GM19193 (cell line): ENCODE data around the gene SLC6A12.

Experiments used
- POLR2A ChIP-seq: IDR thresholded peaks from 4 replicates; pipeline ENCODE4 v1.6.1; 2011; ENCODE audit not compliant: insufficient read depth, insufficient read length; ENCODE audit errors: extremely low read depth

Gene SLC6A12

GRCh38 chr12:214003-214741 is at the start of gene SLC6A12:
TSS of gene SLC6A12 (minus strand) at chr12:214157. CDS start at chr12:209986, 4,171 bp downstream.
- no peak for TF ChIP-seq POLR2A

GRCh38 chr12:263574-263973 is 49.6 kb upstream of the SLC6A12 start:
- no peak for TF ChIP-seq POLR2A

- TF ChIP-seq POLR2A = no peak
These were observed 48.9 kb upstream of the SLC6A12 start, which contains the start of gene SLC6A13 for GRCh38 chr12:262817-263216. TSS of gene SLC6A13 (minus strand) at chr12:262836. CDS start at chr12:260052, 2,784 bp downstream.

- TF ChIP-seq POLR2A = no peak
These were observed 48.2 kb upstream of the SLC6A12 start for GRCh38 chr12:262113-262512.

- no peak for TF ChIP-seq POLR2A
These were observed 43.8 kb upstream of the SLC6A12 start for GRCh38 chr12:257521-258321.

GRCh38 chr12:256958-257357 is 43.0 kb upstream of the SLC6A12 start:
- no peak for TF ChIP-seq POLR2A

- TF ChIP-seq POLR2A = no peak
These were observed 42.3 kb upstream of the SLC6A12 start for GRCh38 chr12:256225-256624.

GRCh38 chr12:254912-255311 is 41.0 kb upstream of the SLC6A12 start:
- TF ChIP-seq POLR2A = no peak

GRCh38 chr12:254039-254438 is 40.1 kb upstream of the SLC6A12 start:
- TF ChIP-seq POLR2A = no peak

GRCh38 chr12:253116-253831 is 39.3 kb upstream of the SLC6A12 start:
- no peak for TF ChIP-seq POLR2A

- TF ChIP-seq POLR2A = no peak
These were observed 38.7 kb upstream of the SLC6A12 start for GRCh38 chr12:252636-253035.

- no peak for TF ChIP-seq POLR2A
These were observed 33.3 kb upstream of the SLC6A12 start for GRCh38 chr12:247271-247670.

- TF ChIP-seq POLR2A = no peak
These were observed 29.4 kb upstream of the SLC6A12 start for GRCh38 chr12:243381-243780.

GRCh38 chr12:242496-242895 is 28.5 kb upstream of the SLC6A12 start:
- TF ChIP-seq POLR2A = no peak

- no peak for TF ChIP-seq POLR2A
These were observed 27.3 kb upstream of the SLC6A12 start for GRCh38 chr12:241266-241665.

- TF ChIP-seq POLR2A = no peak
These were observed 26.6 kb upstream of the SLC6A12 start for GRCh38 chr12:240566-240965.

- TF ChIP-seq POLR2A = no peak
These were observed 24.9 kb upstream of the SLC6A12 start for GRCh38 chr12:238736-239398.
